WTC11 (cell line): Measurements from ENCODE around the gene PITHD1. TPM values are rescaled to one million over a fixed set of nuclear protein-coding genes. Genes with fewer than 3 reads are reported as not detected.
A peak's percentile ranks its signal among the peaks of the same experiment; 100 is the strongest.

Experiments
- ATAC-seq: fragments of 200-7000 bp; cut with Tn5 transposase; 2 replicates; pipeline ENCODE4 v1.10.0; 2021; ENCODE audit warnings: mild to moderate bottlenecking, moderate library complexity
- CTCF ChIA-PET: fragments of 300-600 bp; sonication (Branson Sonifier 250); formaldehyde crosslinking; loops from one replicate; lab custom pipeline; 2021; ENCODE audit warnings: antibody characterized with exemption; lab: Charles Lee
- POLR2A ChIA-PET: fragments of 350-600 bp; sonication (Branson Sonifier 250); formaldehyde crosslinking; loops from one replicate; lab custom pipeline; 2021; ENCODE audit warnings: antibody characterized with exemption; lab: Charles Lee
- DNase-seq: peaks from one replicate; pipeline ENCODE4 v3.0.0; 2021; ENCODE audit warnings: low spot score
- H3K27ac Mint-ChIP-seq: 2 replicates; pipeline ENCODE4 v1.8.0; 2021; ENCODE audit warnings: mixed read lengths
- H3K27me3 Mint-ChIP-seq: 2 replicates; pipeline ENCODE4 v1.8.0; 2021; ENCODE audit warnings: low read depth, mild to moderate bottlenecking, moderate library complexity, mixed read lengths
- H3K36me3 Mint-ChIP-seq: 2 replicates; pipeline ENCODE4 v1.8.0; 2021; ENCODE audit warnings: mixed read lengths
- H3K4me1 Mint-ChIP-seq: 2 replicates; pipeline ENCODE4 v1.8.0; 2022; ENCODE audit warnings: mixed read lengths
- H3K4me3 Mint-ChIP-seq: 2 replicates; pipeline ENCODE4 v1.8.0; 2021; ENCODE audit warnings: mild to moderate bottlenecking, moderate library complexity, mixed read lengths
- H3K9me3 Mint-ChIP-seq: 2 replicates; pipeline ENCODE4 v1.8.0; 2021; ENCODE audit warnings: mixed read lengths
- ATF2 ChIP-seq: sonication (generic); formaldehyde crosslinking; IDR thresholded peaks from 2 replicates; pipeline ENCODE4 v1.8.1; 2022; ENCODE audit warnings: low read depth, missing genetic modification reagents, borderline replicate concordance
- E2F4 ChIP-seq: sonication (generic); formaldehyde crosslinking; IDR thresholded peaks from 2 replicates; pipeline ENCODE4 v1.8.1; 2022; ENCODE audit warnings: low read depth, mild to moderate bottlenecking, moderate library complexity, missing genetic modification reagents, borderline replicate concordance
- ELF4 ChIP-seq: sonication (generic); formaldehyde crosslinking; IDR thresholded peaks from 2 replicates; pipeline ENCODE4 v1.8.1; 2022; ENCODE audit warnings: low read depth, mild to moderate bottlenecking, moderate library complexity, missing genetic modification reagents
- ESRRA ChIP-seq: sonication (generic); formaldehyde crosslinking; IDR thresholded peaks from 2 replicates; pipeline ENCODE4 v1.8.1; 2022; ENCODE audit warnings: mild to moderate bottlenecking, missing genetic modification reagents, borderline replicate concordance
- FOXK1 ChIP-seq: sonication (generic); formaldehyde crosslinking; IDR thresholded peaks from 2 replicates; pipeline ENCODE4 v1.8.0; 2022; ENCODE audit warnings: mild to moderate bottlenecking, moderate library complexity, missing genetic modification reagents
- JAZF1 ChIP-seq: fragments of 250-450 bp; sonication (Bioruptor Pico); IDR thresholded peaks from 2 replicates; pipeline ENCODE4 v1.9.0; 2021; ENCODE audit warnings: moderate library complexity, mild to moderate bottlenecking, inconsistent platforms
- KAT7 ChIP-seq: sonication (generic); formaldehyde crosslinking; IDR thresholded peaks from 2 replicates; pipeline ENCODE4 v1.8.1; 2023; ENCODE audit warnings: missing genetic modification reagents, mild to moderate bottlenecking, borderline replicate concordance
- MAX ChIP-seq: sonication (generic); formaldehyde crosslinking; IDR thresholded peaks from 2 replicates; pipeline ENCODE4 v1.8.0; 2022; ENCODE audit warnings: mild to moderate bottlenecking, missing genetic modification reagents
- NFYB ChIP-seq: sonication (generic); formaldehyde crosslinking; conservative IDR thresholded peaks from 2 replicates; pipeline ENCODE4 v1.8.0; 2022; ENCODE audit warnings: low read depth, missing genetic modification reagents
- NR2C2 ChIP-seq: sonication (generic); formaldehyde crosslinking; IDR thresholded peaks from 2 replicates; pipeline ENCODE4 v1.8.0; 2022; ENCODE audit warnings: mild to moderate bottlenecking, missing genetic modification reagents
- OVOL2 ChIP-seq: fragments of 250-450 bp; sonication (Bioruptor Pico); IDR thresholded peaks from 2 replicates; pipeline ENCODE4 v1.9.0; 2021; ENCODE audit warnings: mild to moderate bottlenecking, borderline replicate concordance
- PRRX2 ChIP-seq: fragments of 250-450 bp; sonication (Bioruptor Pico); IDR thresholded peaks from 2 replicates; pipeline ENCODE4 v1.8.0; 2021; ENCODE audit warnings: mild to moderate bottlenecking
- TCF7 ChIP-seq: sonication (generic); formaldehyde crosslinking; IDR thresholded peaks from 2 replicates; pipeline ENCODE4 v1.8.0; 2022; ENCODE audit warnings: mild to moderate bottlenecking, low read depth, missing genetic modification reagents, moderate library complexity
- ZBTB21 ChIP-seq: sonication (generic); formaldehyde crosslinking; IDR thresholded peaks from 2 replicates; pipeline ENCODE4 v1.8.1; 2023; ENCODE audit warnings: mild to moderate bottlenecking, missing genetic modification reagents, borderline replicate concordance
- ZNF121 ChIP-seq: sonication (generic); formaldehyde crosslinking; IDR thresholded peaks from 2 replicates; pipeline ENCODE4 v1.8.0; 2023; ENCODE audit warnings: missing genetic modification reagents
- ZNF317 ChIP-seq: sonication (generic); formaldehyde crosslinking; IDR thresholded peaks from 2 replicates; pipeline ENCODE4 v1.8.1; 2023; ENCODE audit warnings: low read depth, mild to moderate bottlenecking, moderate library complexity, missing genetic modification reagents, borderline replicate concordance
- ZSCAN18 ChIP-seq: fragments of 250-450 bp; sonication (Bioruptor Pico); IDR thresholded peaks from 2 replicates; pipeline ENCODE4 v2.1.2; 2022; ENCODE audit warnings: mild to moderate bottlenecking, moderate library complexity
- total RNA-seq: library from RNA; stranded (reverse); gene quantifications from 3 replicates; pipeline ENCODE4 v1.2.3, GENCODE V29; 2021
- TF ChIP-seq, protein P1 (sequence below): sonication (generic); formaldehyde crosslinking; IDR thresholded peaks from 2 replicates; pipeline ENCODE4 v1.8.1; 2022; ENCODE audit warnings: mild to moderate bottlenecking, missing genetic modification reagents, moderate library complexity, borderline replicate concordance
- TF ChIP-seq, protein P2 (sequence below): sonication (generic); formaldehyde crosslinking; IDR thresholded peaks from 2 replicates; pipeline ENCODE4 v1.8.1; 2022; ENCODE audit warnings: missing genetic modification reagents, borderline replicate concordance
- TF ChIP-seq, protein P3 (sequence below): fragments of 250-450 bp; sonication (Bioruptor Pico); IDR thresholded peaks from 2 replicates; pipeline ENCODE4 v1.9.0; 2021; ENCODE audit warnings: mild to moderate bottlenecking
- TF ChIP-seq, protein P4 (sequence below): sonication (generic); formaldehyde crosslinking; IDR thresholded peaks from 2 replicates; pipeline ENCODE4 v1.8.1; 2023; ENCODE audit warnings: mild to moderate bottlenecking, missing genetic modification reagents, borderline replicate concordance
- TF ChIP-seq, protein P5 (sequence below): sonication (generic); formaldehyde crosslinking; conservative IDR thresholded peaks from 2 replicates; pipeline ENCODE4 v1.8.1; 2022; ENCODE audit warnings: mild to moderate bottlenecking, missing genetic modification reagents

The PITHD1 gene
- total RNA-seq, 1 experiment from 2014 or later: 66.2 TPM

- TF ChIP-seq, protein P1, sequence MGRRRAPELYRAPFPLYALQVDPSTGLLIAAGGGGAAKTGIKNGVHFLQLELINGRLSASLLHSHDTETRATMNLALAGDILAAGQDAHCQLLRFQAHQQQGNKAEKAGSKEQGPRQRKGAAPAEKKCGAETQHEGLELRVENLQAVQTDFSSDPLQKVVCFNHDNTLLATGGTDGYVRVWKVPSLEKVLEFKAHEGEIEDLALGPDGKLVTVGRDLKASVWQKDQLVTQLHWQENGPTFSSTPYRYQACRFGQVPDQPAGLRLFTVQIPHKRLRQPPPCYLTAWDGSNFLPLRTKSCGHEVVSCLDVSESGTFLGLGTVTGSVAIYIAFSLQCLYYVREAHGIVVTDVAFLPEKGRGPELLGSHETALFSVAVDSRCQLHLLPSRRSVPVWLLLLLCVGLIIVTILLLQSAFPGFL (CRISPR knock-in tag): no peak
- TF ChIP-seq, protein P2, sequence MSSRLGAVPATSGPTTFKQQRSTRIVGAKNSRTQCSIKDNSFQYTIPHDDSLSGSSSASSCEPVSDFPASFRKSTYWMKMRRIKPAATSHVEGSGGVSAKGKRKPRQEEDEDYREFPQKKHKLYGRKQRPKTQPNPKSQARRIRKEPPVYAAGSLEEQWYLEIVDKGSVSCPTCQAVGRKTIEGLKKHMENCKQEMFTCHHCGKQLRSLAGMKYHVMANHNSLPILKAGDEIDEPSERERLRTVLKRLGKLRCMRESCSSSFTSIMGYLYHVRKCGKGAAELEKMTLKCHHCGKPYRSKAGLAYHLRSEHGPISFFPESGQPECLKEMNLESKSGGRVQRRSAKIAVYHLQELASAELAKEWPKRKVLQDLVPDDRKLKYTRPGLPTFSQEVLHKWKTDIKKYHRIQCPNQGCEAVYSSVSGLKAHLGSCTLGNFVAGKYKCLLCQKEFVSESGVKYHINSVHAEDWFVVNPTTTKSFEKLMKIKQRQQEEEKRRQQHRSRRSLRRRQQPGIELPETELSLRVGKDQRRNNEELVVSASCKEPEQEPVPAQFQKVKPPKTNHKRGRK (CRISPR knock-in tag): no peak
- TF ChIP-seq, protein P3, sequence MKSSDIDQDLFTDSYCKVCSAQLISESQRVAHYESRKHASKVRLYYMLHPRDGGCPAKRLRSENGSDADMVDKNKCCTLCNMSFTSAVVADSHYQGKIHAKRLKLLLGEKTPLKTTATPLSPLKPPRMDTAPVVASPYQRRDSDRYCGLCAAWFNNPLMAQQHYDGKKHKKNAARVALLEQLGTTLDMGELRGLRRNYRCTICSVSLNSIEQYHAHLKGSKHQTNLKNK: no peak
- TF ChIP-seq TCF7 (CRISPR knock-in tag) (no peak), PRRX2 (CRISPR knock-in tag) (no peak), JAZF1 (CRISPR knock-in tag) (no peak), ZBTB21 (no peak), E2F4 (CRISPR knock-in tag) (no peak), FOXK1 (no peak), ESRRA (CRISPR knock-in tag) (no peak), NR2C2 (no peak), ATF2 (CRISPR knock-in tag) (no peak)
- TF ChIP-seq, protein P4, sequence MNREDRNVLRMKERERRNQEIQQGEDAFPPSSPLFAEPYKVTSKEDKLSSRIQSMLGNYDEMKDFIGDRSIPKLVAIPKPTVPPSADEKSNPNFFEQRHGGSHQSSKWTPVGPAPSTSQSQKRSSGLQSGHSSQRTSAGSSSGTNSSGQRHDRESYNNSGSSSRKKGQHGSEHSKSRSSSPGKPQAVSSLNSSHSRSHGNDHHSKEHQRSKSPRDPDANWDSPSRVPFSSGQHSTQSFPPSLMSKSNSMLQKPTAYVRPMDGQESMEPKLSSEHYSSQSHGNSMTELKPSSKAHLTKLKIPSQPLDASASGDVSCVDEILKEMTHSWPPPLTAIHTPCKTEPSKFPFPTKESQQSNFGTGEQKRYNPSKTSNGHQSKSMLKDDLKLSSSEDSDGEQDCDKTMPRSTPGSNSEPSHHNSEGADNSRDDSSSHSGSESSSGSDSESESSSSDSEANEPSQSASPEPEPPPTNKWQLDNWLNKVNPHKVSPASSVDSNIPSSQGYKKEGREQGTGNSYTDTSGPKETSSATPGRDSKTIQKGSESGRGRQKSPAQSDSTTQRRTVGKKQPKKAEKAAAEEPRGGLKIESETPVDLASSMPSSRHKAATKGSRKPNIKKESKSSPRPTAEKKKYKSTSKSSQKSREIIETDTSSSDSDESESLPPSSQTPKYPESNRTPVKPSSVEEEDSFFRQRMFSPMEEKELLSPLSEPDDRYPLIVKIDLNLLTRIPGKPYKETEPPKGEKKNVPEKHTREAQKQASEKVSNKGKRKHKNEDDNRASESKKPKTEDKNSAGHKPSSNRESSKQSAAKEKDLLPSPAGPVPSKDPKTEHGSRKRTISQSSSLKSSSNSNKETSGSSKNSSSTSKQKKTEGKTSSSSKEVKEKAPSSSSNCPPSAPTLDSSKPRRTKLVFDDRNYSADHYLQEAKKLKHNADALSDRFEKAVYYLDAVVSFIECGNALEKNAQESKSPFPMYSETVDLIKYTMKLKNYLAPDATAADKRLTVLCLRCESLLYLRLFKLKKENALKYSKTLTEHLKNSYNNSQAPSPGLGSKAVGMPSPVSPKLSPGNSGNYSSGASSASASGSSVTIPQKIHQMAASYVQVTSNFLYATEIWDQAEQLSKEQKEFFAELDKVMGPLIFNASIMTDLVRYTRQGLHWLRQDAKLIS: no peak
- POLR2A ChIA-PET: interaction anchor here (1.0 kb wide), 2 partner anchors 14 to 24 kb away, joined by 3 to 6 read pairs; partner anchors contain the start of gene GALE
- CTCF ChIA-PET: interaction anchor here (1.5 to 8.1 kb wide), 5 partner anchors 14 to 204 kb away, joined by 6 to 105 read pairs (median 9); no protein-coding TSS in a partner anchor
- Mint-ChIP-seq H3K4me3 (peak overlapping the region; percentile 97), H3K27me3 (no peaks in the 10 kb centered on the region), H3K9me3 (no peaks in the 10 kb centered on the region), H3K36me3 (no peaks in the 10 kb centered on the region), H3K4me1 (peaks cover 8% of the 10 kb centered on the region), H3K27ac (peak overlapping the region; percentile 95)
- no peak for DNase-seq
- ATAC-seq: peak; percentile 9
These were observed 46.5 kb downstream of the PITHD1 start for GRCh38 chr1:23824711-23825075.

DNA sequence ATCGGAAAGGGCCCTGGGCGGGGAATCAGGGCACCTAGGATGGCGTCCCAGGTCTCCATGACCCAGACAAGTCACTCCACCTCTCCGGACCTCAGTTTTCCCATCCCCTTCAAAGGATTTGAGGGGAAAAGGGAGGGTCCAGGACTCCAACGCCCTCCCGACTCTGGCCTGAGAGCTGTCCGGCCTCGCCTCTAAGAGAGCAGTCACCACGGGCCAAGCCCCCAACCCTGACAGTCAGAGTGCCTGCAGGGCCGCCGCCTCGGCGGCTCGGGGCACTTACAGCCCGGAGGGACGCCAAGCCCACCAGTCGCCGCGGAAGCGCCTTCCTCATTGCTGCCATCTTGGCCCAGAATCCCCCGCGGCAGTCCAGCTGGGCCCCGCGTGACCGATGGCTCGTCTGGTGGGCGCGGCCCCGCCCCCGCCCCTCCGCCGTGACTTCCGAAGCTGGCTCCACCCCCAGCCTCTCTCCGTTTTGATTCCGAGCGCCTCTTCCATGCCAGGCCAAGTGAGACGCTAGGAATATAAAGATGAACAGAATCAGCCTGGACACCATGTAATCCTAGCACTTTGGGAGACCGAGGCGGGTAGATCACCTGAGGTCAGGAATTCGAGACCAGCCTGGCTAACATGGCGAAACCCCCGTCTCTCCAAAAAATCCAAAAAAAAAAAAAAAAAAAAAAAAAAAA lies 47.0 kb downstream of the PITHD1 start, which contains the start of gene HMGCL:
TSS of gene HMGCL (minus strand) at position 354 of the 686 bp plus-strand sequence. CDS start at position 340, 14 bp downstream.
- Mint-ChIP-seq H3K4me3 (peak within 1 kb of the TSS; percentile 97), H3K27ac (peak within 1 kb of the TSS; percentile 95), H3K36me3 (no peaks in the 10 kb centered on the region), H3K27me3 (no peaks in the 10 kb centered on the region), H3K4me1 (peaks cover 8% of the 10 kb centered on the region), H3K9me3 (no peaks in the 10 kb centered on the region)
- ChIA-PET POLR2A (interaction anchor here (0.6 to 1.0 kb wide), 4 partner anchors 14 to 132 kb away, joined by 3 to 6 read pairs (median 4); partner anchors contain the start of gene GALE), CTCF (interaction anchor here (0.6 to 8.1 kb wide), 7 partner anchors 15 to 360 kb away, joined by 3 to 105 read pairs (median 7); no protein-coding TSS in a partner anchor)
- DNase-seq (peak; percentile 85), ATAC-seq (peak; percentile 87)
- TF ChIP-seq ELF4 (CRISPR knock-in tag) (no peak), ZNF317 (CRISPR knock-in tag) (no peak), FOXK1 (peak; percentile 77), MAX (CRISPR knock-in tag) (peak; percentile 73; the same call in 1 of the 2 replicates), ZSCAN18 (CRISPR knock-in tag) (no peak), NFYB (CRISPR knock-in tag) (no peak), OVOL2 (CRISPR knock-in tag) (no peak), ZNF121 (CRISPR knock-in tag) (no peak), KAT7 (CRISPR knock-in tag) (peak; percentile 70; the same call in 1 of the 2 replicates)
- TF ChIP-seq, protein P5, sequence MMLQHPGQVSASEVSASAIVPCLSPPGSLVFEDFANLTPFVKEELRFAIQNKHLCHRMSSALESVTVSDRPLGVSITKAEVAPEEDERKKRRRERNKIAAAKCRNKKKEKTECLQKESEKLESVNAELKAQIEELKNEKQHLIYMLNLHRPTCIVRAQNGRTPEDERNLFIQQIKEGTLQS (CRISPR knock-in tag): no peak
